Mucosa of descending colon (tissue), 3 donors: ENCODE results near the gene KIF18A. TPM values are rescaled to one million over a fixed set of nuclear protein-coding genes. Genes with fewer than 3 reads are reported as not detected.
"Not testable (repeated sequence)": the region's sequence is repeated elsewhere in the genome, so short reads cannot be mapped to it uniquely, and the experiment has no call there.

Experiments
- ATAC-seq: fragments of 200-7000 bp; cut with Tn5 transposase; one replicate; pipeline ENCODE4 v1.9.1; 2020; ENCODE audit warnings: mild to moderate bottlenecking, moderate library complexity
- DNase-seq, 3 donors: peaks; one replicate each; pipeline ENCODE4 v3.0.0-alpha.2; 2020
- H3K36me3 ChIP-seq: fragments of 200-600 bp; one replicate; pipeline ENCODE4 v1.8.0; 2021; ENCODE audit warnings: low read depth, mild to moderate bottlenecking
- H3K4me1 ChIP-seq: fragments of 200-600 bp; one replicate; pipeline ENCODE4 v1.8.0; 2021; ENCODE audit warnings: low read depth, mild to moderate bottlenecking
- H3K4me3 ChIP-seq: fragments of 200-600 bp; one replicate; pipeline ENCODE4 v1.8.0; 2021; ENCODE audit warnings: mild to moderate bottlenecking
- H3K9me3 ChIP-seq: fragments of 200-600 bp; one replicate; pipeline ENCODE4 v1.8.0; 2021; ENCODE audit warnings: mild to moderate bottlenecking
- CTCF ChIP-seq: fragments of 200-600 bp; IDR thresholded peaks from one replicate; pipeline ENCODE4 v1.8.0; 2022; ENCODE audit warnings: antibody characterized with exemption, mild to moderate bottlenecking
- intact Hi-C, 2 donors: fragments of 100-400 bp; cut with DNase I in 1 of 2; cut with micrococcal nuclease in 1 of 2; formaldehyde crosslinking; loops; one replicate each; pipeline versions ENCODE4 v1.11.0 to v1.11.1; 2022; cut with DNase I, micrococcal nuclease
- total RNA-seq, 3 donors: library from RNA; stranded (reverse); fragmentation: NEBNext Ultra II Directional in 2 of 3; extraction: Animal tissue kit (Norgen Biotek cat#: 25700) in 2 of 3; gene quantifications; one replicate each; pipeline versions ENCODE4 v1.2.1 to v1.2.4, GENCODE V29; 2021 to 2023
- donor health status: DM: no; HTN: no; CAD: no; lungs with moderate emphysema.
- donor health status: DM: no; HTN: no; CAD: no.
- donor health status: DM: no; HTN: yes; CAD: no.

The KIF18A gene
- total RNA-seq, 3 donors from 2014 or later = 1.9 to 4.3 (median 2.5) TPM

GRCh38 chr11:28098257-28098656 is 9.7 kb downstream of the KIF18A start:
- DNase-seq = no peak
- Histone ChIP-seq H3K9me3 (no peaks in the 10 kb centered on the region), H3K4me3 (no peak overlapping the region), H3K36me3 (no peaks in the 10 kb centered on the region), H3K4me1 (peaks cover 2% of the 10 kb centered on the region)
- no peak for ATAC-seq
- intact Hi-C loops = no loop called here
- TF ChIP-seq CTCF = no peak

DNA sequence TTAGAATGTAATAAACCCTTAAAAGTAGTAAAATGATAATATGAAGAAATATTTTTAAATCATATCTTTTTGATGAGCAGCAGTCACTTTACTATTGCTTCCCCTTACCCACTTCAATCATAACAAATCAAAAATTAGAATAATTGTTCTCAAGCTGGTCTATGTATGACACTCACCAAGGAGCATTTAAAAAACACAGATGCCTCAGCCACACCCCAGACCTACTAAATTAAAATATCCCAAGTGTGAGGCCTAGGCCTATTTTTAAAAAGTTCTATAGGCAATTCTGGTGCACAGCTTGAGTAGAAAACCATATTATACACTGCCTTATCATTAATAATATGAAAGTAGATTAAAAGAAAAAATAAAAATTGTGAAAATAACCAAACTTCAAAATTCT is 15.2 kb downstream of the KIF18A start:
- Histone ChIP-seq H3K4me3 (no peak overlapping the region), H3K4me1 (no peaks in the 10 kb centered on the region), H3K36me3 (no peaks in the 10 kb centered on the region), H3K9me3 (no peaks in the 10 kb centered on the region)
- ATAC-seq = no peak
- TF ChIP-seq CTCF = no peak
- no peak for DNase-seq
- intact Hi-C loops = no loop called here

GRCh38 chr11:28090052-28090749 is 17.8 kb downstream of the KIF18A start:
- DNase-seq (no peak), ATAC-seq (no peak)
- intact Hi-C loops = no loop called here
- Histone ChIP-seq H3K4me1 (no peaks in the 10 kb centered on the region), H3K36me3 (no peaks in the 10 kb centered on the region), H3K9me3 (no peaks in the 10 kb centered on the region), H3K4me3 (no peak overlapping the region)
- TF ChIP-seq CTCF = no peak

- DNase-seq = no peak
- no peak for ATAC-seq
- H3K36me3 ChIP-seq = no peaks in the 10 kb centered on the region
- intact Hi-C loops = no loop called here
- no peaks in the 10 kb centered on the region for H3K4me1 ChIP-seq
- no peaks in the 10 kb centered on the region for H3K9me3 ChIP-seq
- no peak overlapping the region for H3K4me3 ChIP-seq
- no peak for TF ChIP-seq CTCF
These were observed 18.6 kb downstream of the KIF18A start for GRCh38 chr11:28089378-28089777.

GRCh38 chr11:28087693-28088092 is 20.3 kb downstream of the KIF18A start:
- DNase-seq, H3K4me3 ChIP-seq, H3K9me3 ChIP-seq, intact Hi-C loops, H3K36me3 ChIP-seq, H3K4me1 ChIP-seq, ATAC-seq: not testable (repeated sequence)

- H3K4me1 ChIP-seq, H3K9me3 ChIP-seq, DNase-seq, H3K4me3 ChIP-seq, ATAC-seq, intact Hi-C loops, H3K36me3 ChIP-seq: not testable (repeated sequence)
These were observed 20.8 kb downstream of the KIF18A start for GRCh38 chr11:28087192-28087591.

- no peaks in the 10 kb centered on the region for H3K36me3 ChIP-seq
- ATAC-seq (no peak), DNase-seq (no peak)
- H3K9me3 ChIP-seq = no peaks in the 10 kb centered on the region
- TF ChIP-seq CTCF = no peak
- no peaks in the 10 kb centered on the region for H3K4me1 ChIP-seq
- intact Hi-C loops = no loop called here
- no peak overlapping the region for H3K4me3 ChIP-seq
These were observed 21.4 kb downstream of the KIF18A start for GRCh38 chr11:28086569-28086968.
